OCI-LY3 (cell line): Measurements from ENCODE around the gene EMILIN2.

Experiments
- CTCF ChIP-seq: fragments of 200-600, 300-600 bp; sonication (generic); IDR thresholded peaks from 2 replicates; pipeline ENCODE4 v1.5.1; 2014; ENCODE audit warnings: antibody characterized with exemption, low read length, low read depth
- EZH2phosphoT487 ChIP-seq: fragments of 200-600 bp; shearing (Covaris generic); IDR thresholded peaks from 2 replicates; pipeline ENCODE4 v1.6.1; 2018; ENCODE audit warnings: antibody characterized with exemption, mixed run types, low read depth

GRCh38 chr18:2910751-2911425 is 64.1 kb downstream of the EMILIN2 start:
- TF ChIP-seq CTCF = no peak
- no peak for TF ChIP-seq EZH2phosphoT487
